Loucy (cell line): ENCODE results near the gene ZNF783.
A peak's percentile ranks its signal among the peaks of the same experiment; 100 is the strongest.

Experiments
- H2AFZ ChIP-seq: fragments of 200-600 bp; sonication (generic); 2 replicates; pipeline ENCODE4 v1.6.0; 2016; ENCODE audit warnings: antibody characterized with exemption, mild to moderate bottlenecking, low read length, moderate library complexity
- H3F3A ChIP-seq: fragments of 200-600 bp; 2 replicates; pipeline ENCODE4 v1.6.0; 2016; ENCODE audit warnings: antibody characterized with exemption, low read depth, mild to moderate bottlenecking
- H3K27me3 ChIP-seq: fragments of 200-600 bp; sonication (generic); 2 replicates; pipeline ENCODE4 v1.6.1; 2014; ENCODE audit warnings: low read length, mild to moderate bottlenecking; ENCODE audit not compliant: insufficient read depth, poor library complexity, severe bottlenecking
- H3K36me3 ChIP-seq: fragments of 200-600 bp; sonication (generic); 2 replicates; pipeline ENCODE4 v1.6.1; 2016; ENCODE audit warnings: low read length; ENCODE audit not compliant: insufficient read depth
- H3K4me1 ChIP-seq: fragments of 200-600 bp; sonication (generic); 2 replicates; pipeline ENCODE4 v1.5.1; 2014; ENCODE audit warnings: low read length, mild to moderate bottlenecking; ENCODE audit not compliant: insufficient read depth, poor library complexity, severe bottlenecking
- H3K4me2 ChIP-seq: fragments of 200-600 bp; sonication (generic); 2 replicates; pipeline ENCODE4 v1.6.0; 2014; ENCODE audit warnings: antibody characterized with exemption, low read length, low read depth, mild to moderate bottlenecking; ENCODE audit not compliant: poor library complexity, severe bottlenecking
- H3K4me3 ChIP-seq: fragments of 200-600 bp; sonication (generic); 2 replicates; pipeline ENCODE4 v1.5.1; 2014; ENCODE audit warnings: low read length, mild to moderate bottlenecking, mixed read lengths; ENCODE audit not compliant: poor library complexity, severe bottlenecking
- H3K79me2 ChIP-seq: fragments of 200-600 bp; sonication (generic); 2 replicates; pipeline ENCODE4 v1.6.1; 2014; ENCODE audit warnings: low read length; ENCODE audit not compliant: insufficient read depth
- H3K9ac ChIP-seq: fragments of 200-600 bp; sonication (generic); 2 replicates; pipeline ENCODE4 v1.6.0; 2014; ENCODE audit warnings: mild to moderate bottlenecking, low read depth, low read length, moderate library complexity; ENCODE audit not compliant: poor library complexity, severe bottlenecking
- H3K9me2 ChIP-seq: fragments of 200-600 bp; sonication (generic); replicated peaks from 2 replicates; pipeline ENCODE4 v1.6.1; 2016; ENCODE audit warnings: low read depth, low read length, mixed read lengths
- H3K9me3 ChIP-seq: fragments of 200-600 bp; sonication (generic); 2 replicates; pipeline ENCODE4 v1.6.1; 2014; ENCODE audit warnings: mild to moderate bottlenecking, antibody characterized with exemption, low read length, low read depth; ENCODE audit not compliant: insufficient read depth
- H4K20me1 ChIP-seq: fragments of 200-600 bp; sonication (generic); 2 replicates; pipeline ENCODE4 v1.6.0; 2014; ENCODE audit warnings: antibody characterized with exemption, low read length, mild to moderate bottlenecking; ENCODE audit not compliant: insufficient read depth, poor library complexity, severe bottlenecking
- CTCF ChIP-seq: fragments of 200-600 bp; sonication (generic); conservative IDR thresholded peaks from 2 replicates; pipeline ENCODE4 v1.5.1; 2014; ENCODE audit warnings: mild to moderate bottlenecking, antibody characterized with exemption, low read length
- EZH2phosphoT487 ChIP-seq: fragments of 200-600 bp; IDR thresholded peaks from 2 replicates; pipeline ENCODE4 v1.6.1; 2018; ENCODE audit warnings: antibody characterized with exemption, mild to moderate bottlenecking, moderate library complexity, borderline replicate concordance

ZNF783 gene

GRCh38 chr7:149316606-149317005 lies 54.6 kb downstream of the ZNF783 start:
- Histone ChIP-seq H3K36me3 (no peaks in the 10 kb centered on the region), H3K9me3 (no peaks in the 10 kb centered on the region), H2AFZ (no peak overlapping the region), H3K4me2 (no peak overlapping the region), H3K9me2 (no peaks in the 10 kb centered on the region), H4K20me1 (no peaks in the 10 kb centered on the region), H3K4me3 (no peak overlapping the region), H3K9ac (no peak overlapping the region), H3K27me3 (peaks cover 6% of the 10 kb centered on the region), H3K79me2 (no peaks in the 10 kb centered on the region), H3F3A (no peaks in the 10 kb centered on the region), H3K4me1 (no peaks in the 10 kb centered on the region)
- TF ChIP-seq CTCF, result no peak
- TF ChIP-seq EZH2phosphoT487, result no peak

- H3K4me2 ChIP-seq, result no peak overlapping the region
- H3F3A ChIP-seq, result no peaks in the 10 kb centered on the region
- no peak overlapping the region for H3K9ac ChIP-seq
- no peak overlapping the region for H3K4me3 ChIP-seq
- no peaks in the 10 kb centered on the region for H3K4me1 ChIP-seq
- no peaks in the 10 kb centered on the region for H3K9me2 ChIP-seq
- peaks cover 6% of the 10 kb centered on the region for H3K27me3 ChIP-seq
- no peaks in the 10 kb centered on the region for H3K79me2 ChIP-seq
- H3K9me3 ChIP-seq, result no peaks in the 10 kb centered on the region
- H4K20me1 ChIP-seq, result no peaks in the 10 kb centered on the region
- TF ChIP-seq CTCF (no peak), EZH2phosphoT487 (no peak)
- H2AFZ ChIP-seq, result no peak overlapping the region
- H3K36me3 ChIP-seq, result no peaks in the 10 kb centered on the region
These were observed 55.5 kb downstream of the ZNF783 start for GRCh38 chr7:149317496-149317895.

GRCh38 chr7:149317986-149318672 lies 56.1 kb downstream of the ZNF783 start:
- H3K9me2 ChIP-seq, result no peaks in the 10 kb centered on the region
- no peak overlapping the region for H2AFZ ChIP-seq
- H3K4me3 ChIP-seq, result no peak overlapping the region
- no peaks in the 10 kb centered on the region for H3K79me2 ChIP-seq
- H3K4me1 ChIP-seq, result no peaks in the 10 kb centered on the region
- H3K27me3 ChIP-seq, result peaks cover 6% of the 10 kb centered on the region
- no peaks in the 10 kb centered on the region for H3K9me3 ChIP-seq
- H3K9ac ChIP-seq, result no peak overlapping the region
- no peaks in the 10 kb centered on the region for H4K20me1 ChIP-seq
- TF ChIP-seq CTCF (peak; percentile 47), EZH2phosphoT487 (no peak)
- H3K36me3 ChIP-seq, result no peaks in the 10 kb centered on the region
- no peaks in the 10 kb centered on the region for H3F3A ChIP-seq
- no peak overlapping the region for H3K4me2 ChIP-seq
